IPS-18c (cell line): ENCODE results near the gene YPEL5.
"Not testable (repeated sequence)": the region's sequence is repeated elsewhere in the genome, so short reads cannot be mapped to it uniquely, and the experiment has no call there.

ENCODE experiments used
- H3K4me3 ChIP-seq: 2 replicates; pipeline ENCODE4 v1.7.0; 2013; ENCODE audit warnings: low read depth, mild to moderate bottlenecking, low read length, moderate library complexity; ENCODE audit not compliant: insufficient read depth
- H3K9me3 ChIP-seq: one replicate; pipeline ENCODE4 v1.6.1; 2013; ENCODE audit warnings: mild to moderate bottlenecking, low read length, moderate library complexity; ENCODE audit not compliant: control insufficient read depth, insufficient read depth

Gene YPEL5

DNA sequence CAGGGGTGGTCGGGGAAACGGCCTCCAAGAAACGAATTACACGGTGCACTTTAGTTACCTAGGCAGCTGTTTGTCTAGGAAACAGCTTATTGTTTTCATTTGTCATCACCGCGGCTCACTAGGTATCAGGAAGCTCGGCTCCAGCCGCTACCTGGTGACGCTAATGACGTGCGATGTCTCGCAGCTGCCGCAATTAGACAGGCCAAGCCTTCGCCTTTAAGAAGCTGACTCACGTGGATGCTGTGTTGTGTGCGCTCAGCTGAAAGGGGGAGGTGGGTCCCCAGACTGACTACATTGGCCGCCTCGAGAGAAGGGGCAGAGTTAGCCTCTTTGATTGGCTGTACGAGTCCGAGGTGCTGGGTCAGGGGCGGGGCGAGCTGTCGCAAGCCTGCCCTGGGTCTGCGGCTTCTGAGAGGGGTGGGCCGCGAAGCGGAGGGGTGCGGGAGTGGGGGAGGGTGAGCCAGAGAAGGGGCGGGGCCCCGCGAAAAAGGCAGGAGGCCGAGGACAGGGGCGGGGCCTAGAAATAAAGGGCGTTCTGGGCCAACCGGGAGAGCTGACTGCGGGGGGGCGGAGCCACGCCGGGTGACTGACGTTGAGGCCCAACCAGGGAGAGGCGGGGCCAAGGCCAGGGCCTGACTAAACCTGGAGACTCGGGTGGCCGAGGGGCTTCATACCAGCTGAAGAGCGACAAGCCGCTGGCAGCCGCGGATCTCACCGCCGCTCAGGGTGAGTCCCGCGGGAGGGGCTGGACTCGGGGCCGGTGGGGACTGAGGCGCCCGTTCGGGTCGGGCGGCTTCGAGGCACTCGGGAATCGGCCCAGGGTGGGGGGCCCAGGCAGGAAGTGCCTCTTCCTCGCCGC, at the start of gene YPEL5:
Gene YPEL5, plus strand, starts transcription at position 671 of the 859 bp plus-strand sequence. CDS start 9,645 bp downstream, outside the sequence.
- H3K9me3 ChIP-seq: no peaks in the 10 kb centered on the region
- H3K4me3 ChIP-seq: peak within 1 kb of the TSS; percentile 74

DNA sequence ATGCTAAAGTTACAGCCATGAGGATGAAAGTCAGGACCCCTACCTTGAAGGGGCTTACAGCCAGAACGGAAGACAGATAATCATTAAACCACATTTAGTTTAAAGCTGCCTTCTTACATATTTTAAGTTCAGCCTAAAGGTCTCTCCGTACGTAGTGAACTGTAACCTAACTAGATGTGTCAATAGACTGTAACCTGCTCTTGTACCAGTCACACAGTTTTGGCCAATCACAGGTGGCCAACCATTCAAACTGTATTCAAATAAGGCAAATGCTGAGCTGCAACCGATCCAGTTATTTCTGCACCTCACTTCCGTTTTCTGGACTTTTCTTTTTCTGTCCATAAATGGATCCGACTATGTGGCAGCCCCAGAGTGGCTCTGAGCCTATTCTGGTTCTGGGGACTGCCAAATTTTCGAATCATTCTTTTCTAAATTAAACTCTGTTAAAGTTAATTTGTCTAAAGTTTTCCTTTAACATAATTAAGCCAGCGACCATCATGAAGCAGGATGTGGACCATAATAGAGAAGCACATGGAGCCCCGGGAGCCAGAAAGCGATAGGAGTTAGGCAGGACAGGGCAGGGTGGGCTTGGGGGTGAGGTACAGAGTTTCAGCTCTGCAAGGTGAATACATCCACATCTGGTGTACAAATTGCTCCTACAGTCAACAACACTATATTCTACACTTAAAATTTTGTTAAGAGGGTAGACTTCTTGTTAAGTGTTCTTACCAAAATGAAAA, 48.4 kb upstream of the YPEL5 start:
- H3K4me3 ChIP-seq: no peak overlapping the region

DNA sequence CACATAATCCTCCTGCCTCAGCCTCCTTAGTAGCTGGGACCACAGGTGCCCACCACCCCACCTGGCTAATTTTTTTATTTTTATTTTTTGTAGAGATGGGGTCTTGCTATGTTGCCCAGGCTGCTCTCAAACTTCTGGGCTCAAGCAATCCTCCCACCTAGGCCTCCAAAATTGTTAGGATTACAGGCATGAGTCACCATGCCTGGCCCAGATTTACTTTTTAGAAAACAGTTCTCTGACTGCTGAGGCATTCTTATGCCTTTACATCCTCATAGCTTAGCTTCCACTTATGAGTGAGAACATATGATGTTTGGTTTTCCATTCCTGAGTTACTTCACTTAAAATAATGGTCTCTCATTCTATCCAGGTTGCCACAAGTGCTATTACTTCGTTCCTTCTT, 47.4 kb upstream of the YPEL5 start:
- not testable (repeated sequence) for H3K9me3 ChIP-seq, H3K4me3 ChIP-seq

More for the DNA sequence above, 48.4 kb upstream of the YPEL5 start:
- H3K9me3 ChIP-seq: no peaks in the 10 kb centered on the region

DNA sequence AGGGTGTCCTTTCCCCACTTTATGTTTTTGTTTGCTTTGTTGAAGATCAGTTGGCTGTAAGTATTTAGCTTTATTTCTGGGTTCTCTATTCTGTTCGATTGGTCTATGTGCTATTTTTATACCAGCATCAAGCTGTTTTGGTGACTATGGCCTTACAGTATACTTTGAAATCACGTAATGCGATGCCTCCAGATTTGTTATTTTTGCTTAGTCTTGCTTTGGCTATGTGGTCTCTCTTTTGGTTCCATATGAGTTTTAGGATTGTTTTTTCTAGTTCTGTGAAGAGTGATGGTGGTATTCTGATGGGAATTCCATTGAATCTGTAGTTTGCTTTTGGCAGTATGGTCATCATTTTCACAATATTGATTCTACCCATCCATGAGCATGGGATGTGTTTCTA, 46.1 kb upstream of the YPEL5 start:
- not testable (repeated sequence) for H3K4me3 ChIP-seq

DNA sequence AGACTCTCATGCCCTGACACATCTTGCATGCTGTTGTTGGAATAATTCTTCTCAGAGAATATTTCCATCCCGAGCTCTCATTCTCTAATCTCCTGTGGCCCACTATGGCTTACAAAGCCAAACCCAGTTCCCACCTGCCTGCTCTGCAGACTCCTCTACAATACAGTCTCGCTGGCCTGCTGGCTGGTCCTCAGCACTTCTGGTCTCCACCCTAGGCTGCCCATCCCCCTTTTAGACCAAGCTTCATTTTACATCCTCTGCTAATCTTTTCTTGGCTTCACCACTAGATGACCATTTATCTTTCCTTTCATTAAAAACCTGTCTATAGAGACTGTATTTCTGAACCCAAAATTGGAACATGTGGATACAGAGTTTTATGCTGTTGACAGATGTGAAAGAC, 42.5 kb upstream of the YPEL5 start:
- H3K4me3 ChIP-seq: no peak overlapping the region

More for the DNA sequence above, 46.1 kb upstream of the YPEL5 start:
- H3K9me3 ChIP-seq: not testable (repeated sequence)

DNA sequence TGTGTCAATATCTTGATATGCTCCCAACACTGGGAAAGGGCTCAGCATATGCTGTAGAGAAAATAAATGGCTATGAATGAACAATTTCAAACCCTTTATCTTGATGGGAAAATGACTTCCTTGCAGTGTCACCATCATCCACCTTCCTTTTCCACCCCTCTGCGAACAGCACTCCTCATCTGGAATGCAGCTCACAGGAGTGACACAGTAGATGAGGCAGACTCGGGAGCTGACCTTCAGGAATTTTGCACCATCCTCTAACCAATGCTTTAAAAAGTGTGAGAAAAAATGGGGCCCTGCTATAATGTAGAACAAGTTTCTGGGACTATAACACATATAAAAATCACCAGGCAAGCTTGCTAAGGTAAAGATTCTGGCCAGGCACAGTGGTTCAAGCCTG, 41.3 kb upstream of the YPEL5 start:
- Histone ChIP-seq H3K9me3 (no peaks in the 10 kb centered on the region), H3K4me3 (no peak overlapping the region)

More for the DNA sequence above, 42.5 kb upstream of the YPEL5 start:
- H3K9me3 ChIP-seq: no peaks in the 10 kb centered on the region

DNA sequence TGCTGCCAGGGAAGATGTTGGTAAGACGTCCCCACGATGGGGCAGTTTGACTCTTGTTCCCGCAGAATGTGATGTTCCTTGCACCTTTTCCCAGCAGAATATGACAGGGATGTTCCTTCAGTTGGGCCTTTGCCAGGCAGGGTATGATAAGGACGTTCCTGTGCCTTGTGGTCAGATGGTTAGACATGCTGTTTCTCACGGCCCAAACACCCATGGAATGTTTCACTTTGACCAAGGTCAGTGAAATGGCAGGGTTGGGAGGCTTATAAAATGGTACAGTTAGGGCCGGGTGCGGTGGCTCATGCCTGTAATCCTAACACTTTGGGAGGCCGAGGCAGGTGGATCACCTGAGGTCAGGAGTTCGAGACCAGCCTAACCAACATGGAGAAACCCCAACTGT, 40.3 kb upstream of the YPEL5 start:
- Histone ChIP-seq H3K4me3 (no peak overlapping the region), H3K9me3 (no peaks in the 10 kb centered on the region)

DNA sequence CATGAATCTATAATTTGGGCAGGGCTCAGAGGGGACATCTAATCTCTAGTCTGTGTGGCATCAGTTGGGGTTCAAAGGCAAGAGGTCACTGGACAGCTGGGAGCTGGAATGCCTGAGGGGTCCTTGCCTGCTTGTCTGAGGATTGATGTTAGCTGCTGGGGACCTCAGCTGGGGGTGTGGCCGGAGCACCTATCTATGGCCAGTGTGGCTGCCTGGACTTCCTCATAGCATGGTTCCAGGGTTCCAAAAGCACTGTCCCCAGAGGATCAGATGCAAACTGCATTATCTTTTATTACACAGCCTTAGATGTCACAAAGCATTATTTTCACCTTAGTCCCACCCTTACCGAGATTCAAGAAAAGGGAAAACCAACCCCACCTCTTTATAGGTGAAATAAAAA, 38.6 kb upstream of the YPEL5 start:
- H3K9me3 ChIP-seq: no peaks in the 10 kb centered on the region

DNA sequence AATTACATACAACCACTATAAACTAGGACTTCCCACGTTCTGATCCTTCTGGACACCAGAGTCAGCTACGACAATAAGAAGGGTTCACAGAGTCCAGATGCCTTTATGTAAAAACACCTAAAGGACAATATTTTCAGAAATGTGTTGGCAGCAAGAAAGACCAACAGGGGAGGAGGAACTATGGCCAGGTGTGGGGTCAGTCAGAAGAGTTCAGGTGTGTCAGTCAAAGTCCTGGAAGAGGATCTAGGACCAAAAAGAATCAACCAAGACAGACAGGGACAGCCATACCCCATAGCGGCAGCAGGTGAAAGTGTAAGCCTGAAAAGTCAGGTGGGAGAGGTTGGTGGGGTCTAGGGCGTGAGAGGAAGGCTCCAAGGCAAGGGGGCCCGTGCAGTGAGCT, 38.0 kb upstream of the YPEL5 start:
- Histone ChIP-seq H3K4me3 (no peak overlapping the region), H3K9me3 (no peaks in the 10 kb centered on the region)

More for the DNA sequence above, 38.6 kb upstream of the YPEL5 start:
- no peak overlapping the region for H3K4me3 ChIP-seq

DNA sequence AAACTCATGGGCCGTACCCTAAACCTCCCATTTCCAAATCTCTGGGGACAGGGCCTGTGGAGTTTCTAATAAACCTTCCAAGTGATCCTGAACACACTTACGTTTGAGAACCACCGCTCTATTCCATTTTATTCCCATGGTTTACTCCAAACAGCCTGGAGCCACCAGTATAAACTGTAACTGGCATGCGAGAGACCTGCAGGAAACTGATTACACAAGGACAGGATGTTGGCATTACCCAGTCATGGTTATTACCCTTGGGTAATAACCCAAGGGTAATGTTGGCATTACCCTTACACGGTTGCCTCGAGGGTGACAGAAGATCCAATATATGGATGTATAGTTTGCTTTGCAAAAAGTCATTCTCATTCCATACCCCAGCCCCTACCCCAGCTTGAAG, 37.0 kb upstream of the YPEL5 start:
- no peaks in the 10 kb centered on the region for H3K9me3 ChIP-seq
- no peak overlapping the region for H3K4me3 ChIP-seq

DNA sequence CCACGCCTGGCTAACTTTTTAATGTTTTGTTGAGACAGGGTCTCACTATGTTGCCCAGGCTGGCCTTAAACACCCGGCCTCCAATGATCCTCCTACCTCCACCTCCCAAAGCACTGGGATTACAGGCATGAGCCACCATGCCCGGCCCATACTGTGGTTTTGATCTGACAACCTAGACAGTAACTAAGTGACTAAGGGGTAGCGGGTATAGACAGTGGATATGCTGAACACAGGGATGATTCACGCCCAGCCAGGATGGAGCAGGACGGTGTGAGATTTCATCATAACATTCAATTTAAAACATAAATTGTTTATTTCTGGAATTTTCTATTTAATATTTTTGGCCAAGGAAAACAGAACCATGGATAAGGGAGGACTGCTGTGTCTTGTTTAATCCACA, 36.0 kb upstream of the YPEL5 start:
- H3K4me3 ChIP-seq: no peak overlapping the region
- no peaks in the 10 kb centered on the region for H3K9me3 ChIP-seq

DNA sequence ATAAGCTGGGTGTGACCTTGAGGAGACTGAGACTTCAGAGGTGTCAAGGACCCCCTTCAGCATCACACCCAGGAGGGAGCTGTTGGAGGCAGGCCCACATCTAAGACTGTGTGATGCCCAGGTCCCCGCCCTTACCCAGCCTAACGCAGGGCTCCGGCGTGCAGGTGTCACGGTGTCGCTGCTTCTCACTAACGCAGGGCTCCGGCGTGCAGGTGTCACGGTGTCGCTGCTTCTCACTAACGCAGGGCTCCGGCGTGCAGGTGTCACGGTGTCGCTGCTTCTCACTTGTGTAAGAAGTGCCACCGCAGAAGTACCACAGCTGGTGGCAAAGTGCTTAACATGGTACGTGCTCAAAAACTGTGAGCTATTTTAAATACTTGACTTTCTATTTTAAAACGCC, 35.6 kb upstream of the YPEL5 start:
- not testable (repeated sequence) for H3K4me3 ChIP-seq, H3K9me3 ChIP-seq

DNA sequence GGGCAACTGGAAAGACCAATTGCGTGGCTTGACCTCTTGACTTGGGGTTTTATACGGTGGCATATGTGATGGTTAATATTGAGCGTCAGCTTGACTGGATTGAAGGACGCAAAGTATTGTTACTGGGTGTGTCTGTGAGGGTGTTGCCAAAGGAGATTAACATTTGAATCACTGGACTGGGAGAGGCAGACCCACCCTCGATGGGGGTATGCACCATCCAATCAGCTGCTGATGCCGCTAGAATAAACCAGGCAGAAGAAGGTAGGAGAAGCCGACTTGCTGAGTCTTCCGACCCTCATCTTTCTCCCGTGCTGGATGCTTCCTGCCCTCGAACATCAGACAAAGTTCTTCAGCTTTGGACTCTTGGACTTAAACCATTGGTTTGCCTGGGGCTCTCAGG, 34.2 kb upstream of the YPEL5 start:
- H3K9me3 ChIP-seq: no peaks in the 10 kb centered on the region
- no peak overlapping the region for H3K4me3 ChIP-seq

DNA sequence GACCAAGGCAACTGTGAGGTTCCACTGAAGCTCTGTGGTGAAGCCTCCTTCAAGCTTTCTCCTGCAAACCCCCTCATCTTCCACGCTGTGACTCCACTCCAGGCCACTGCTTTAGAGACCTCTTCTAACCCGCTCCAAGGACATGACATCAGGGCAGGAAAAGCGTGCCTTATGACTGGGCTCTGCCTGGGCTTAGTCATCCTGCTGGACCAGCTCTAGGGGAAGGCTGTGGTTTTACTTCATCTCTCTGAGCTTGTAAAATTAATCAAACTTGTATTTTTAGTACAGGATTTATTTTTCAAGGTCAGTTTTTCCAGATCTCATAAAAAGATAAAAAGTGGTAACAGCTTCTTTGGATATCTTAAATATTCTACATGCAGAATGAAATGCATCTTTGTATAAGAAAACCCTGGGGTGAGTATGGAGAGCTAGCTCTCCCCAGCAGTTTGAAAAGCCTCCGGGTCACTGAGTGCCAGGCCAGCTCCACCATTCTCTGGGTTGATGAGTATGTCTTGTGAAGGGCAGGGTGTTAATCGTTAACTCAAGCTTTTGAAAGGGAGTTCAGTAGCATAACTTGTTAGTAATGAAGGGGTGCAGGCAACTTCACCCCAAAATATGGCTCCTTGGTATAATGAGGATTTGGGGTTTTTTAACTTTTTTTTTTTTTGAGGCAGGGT, 33.1 kb upstream of the YPEL5 start:
- Histone ChIP-seq H3K4me3 (no peak overlapping the region), H3K9me3 (no peaks in the 10 kb centered on the region)

DNA sequence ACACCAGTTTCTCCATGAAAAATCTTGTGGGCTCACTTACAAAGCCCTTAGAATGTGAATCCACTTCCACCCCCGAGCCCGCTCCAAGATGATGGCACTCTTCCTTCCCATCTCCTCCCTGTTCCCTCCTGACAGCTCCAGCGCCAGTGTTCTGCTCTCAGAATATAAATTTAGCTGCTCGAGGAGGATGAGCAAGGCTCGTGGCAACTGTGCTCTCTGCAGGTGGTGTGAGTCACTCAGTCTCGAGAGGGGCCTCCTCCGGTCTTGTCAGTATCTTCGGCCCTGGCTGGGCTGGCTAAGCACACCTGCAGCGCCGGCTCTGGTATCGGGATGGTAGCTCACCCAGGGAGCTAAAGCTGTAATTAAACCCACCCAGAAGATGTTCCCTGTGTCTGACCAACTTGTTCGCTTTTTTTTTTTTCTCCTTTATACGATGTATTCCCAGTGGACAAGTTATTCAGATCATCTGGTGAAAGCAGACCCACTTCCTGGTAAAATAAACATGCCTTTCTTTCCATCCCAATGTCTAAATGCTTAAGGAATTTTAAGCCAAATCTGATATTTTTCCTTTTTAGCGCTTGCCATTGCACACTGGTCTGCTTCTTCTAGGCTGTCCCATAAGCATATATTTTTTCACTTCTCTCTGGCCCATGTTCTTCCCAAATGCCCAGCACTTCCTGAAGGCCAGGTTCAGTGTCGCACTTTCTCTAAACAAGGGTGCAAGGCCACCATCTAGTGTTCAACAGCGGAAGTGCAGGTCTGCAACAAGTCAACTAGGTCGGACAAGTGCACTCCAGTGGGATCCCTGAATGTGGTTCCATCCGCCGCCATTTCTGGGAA, 31.4 kb upstream of the YPEL5 start:
- H3K4me3 ChIP-seq: no peak overlapping the region
- H3K9me3 ChIP-seq: no peaks in the 10 kb centered on the region

DNA sequence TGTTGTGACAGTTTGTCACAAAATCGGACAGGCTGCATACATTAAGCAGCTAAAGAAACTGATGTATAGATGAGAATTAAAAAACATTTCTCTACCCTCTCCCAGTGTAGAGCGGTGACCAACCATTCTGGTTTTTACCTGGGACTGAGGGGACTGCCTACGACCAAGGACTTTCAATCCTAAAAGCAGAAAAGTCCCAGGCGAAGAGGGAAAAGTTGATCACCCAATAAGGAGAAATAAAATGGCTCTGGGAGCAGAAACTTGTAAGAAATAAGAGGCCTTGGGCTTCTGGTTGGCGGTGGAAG, 30.9 kb upstream of the YPEL5 start:
- H3K9me3 ChIP-seq: no peaks in the 10 kb centered on the region
- H3K4me3 ChIP-seq: no peak overlapping the region

DNA sequence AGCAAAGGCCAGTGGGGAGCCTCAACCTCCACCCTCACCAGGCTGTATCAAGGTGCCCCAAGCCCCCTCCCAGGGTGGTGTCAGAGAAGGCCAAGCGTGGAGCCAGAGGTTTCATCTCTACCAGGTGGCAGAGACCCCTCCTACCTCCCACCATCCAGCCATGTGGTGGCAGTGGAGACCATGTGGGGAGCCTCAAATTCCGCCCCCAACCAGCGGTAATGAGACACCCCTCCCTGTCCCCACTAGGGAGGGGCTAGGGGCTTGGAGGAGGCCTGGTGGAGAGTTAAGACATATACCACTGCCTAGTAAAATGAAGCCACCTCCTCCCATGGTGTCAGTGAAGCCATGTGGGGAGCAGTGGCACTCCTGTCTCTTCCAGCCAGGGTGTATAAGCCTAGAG, 24.4 kb upstream of the YPEL5 start:
- no peak overlapping the region for H3K4me3 ChIP-seq
- H3K9me3 ChIP-seq: no peaks in the 10 kb centered on the region
